NCI-H1048 (cell line): ENCODE measurements around the gene BICRA.
"Not testable (repeated sequence)": the region's sequence is repeated elsewhere in the genome, so short reads cannot be mapped to it uniquely, and the experiment has no call there.

Experiments
- DNase-seq: peaks from one replicate; lab custom pipeline; 2025; lab: John Stamatoyannopoulos, UW

Gene BICRA

DNA sequence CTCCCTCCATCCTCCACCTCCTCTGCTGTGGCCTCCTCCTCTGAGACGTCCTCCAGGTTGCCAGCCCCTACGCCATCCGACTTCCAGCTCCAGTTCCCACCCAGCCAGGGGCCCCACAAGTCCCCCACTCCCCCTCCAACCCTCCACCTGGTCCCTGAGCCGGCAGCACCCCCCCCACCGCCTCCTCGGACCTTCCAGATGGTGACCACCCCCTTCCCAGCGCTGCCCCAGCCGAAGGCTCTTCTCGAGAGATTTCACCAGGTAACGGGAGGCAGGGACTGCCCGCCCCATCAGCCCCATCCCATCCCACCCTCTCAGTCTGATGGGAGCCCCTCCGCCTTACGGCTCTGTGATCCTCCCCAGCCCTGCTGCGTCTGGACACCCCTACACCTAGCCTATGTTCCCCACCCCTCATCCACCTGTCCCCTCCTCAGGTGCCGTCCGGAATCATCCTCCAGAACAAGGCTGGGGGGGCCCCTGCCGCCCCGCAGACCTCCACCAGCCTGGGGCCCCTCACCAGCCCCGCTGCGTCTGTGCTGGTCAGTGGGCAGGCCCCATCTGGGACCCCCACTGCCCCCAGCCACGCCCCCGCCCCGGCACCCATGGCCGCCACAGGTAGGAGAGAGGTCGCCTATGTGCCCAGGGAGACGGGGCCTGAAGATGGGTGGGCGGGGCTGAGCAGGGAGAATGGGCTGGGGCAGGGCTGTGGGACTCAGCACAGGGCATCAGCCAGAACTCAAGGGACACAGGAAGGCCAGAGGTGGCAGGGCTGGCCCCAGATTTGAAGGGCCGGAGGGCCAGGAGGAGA is 85.7 kb downstream of the BICRA start:
- DNase-seq: no peak

DNA sequence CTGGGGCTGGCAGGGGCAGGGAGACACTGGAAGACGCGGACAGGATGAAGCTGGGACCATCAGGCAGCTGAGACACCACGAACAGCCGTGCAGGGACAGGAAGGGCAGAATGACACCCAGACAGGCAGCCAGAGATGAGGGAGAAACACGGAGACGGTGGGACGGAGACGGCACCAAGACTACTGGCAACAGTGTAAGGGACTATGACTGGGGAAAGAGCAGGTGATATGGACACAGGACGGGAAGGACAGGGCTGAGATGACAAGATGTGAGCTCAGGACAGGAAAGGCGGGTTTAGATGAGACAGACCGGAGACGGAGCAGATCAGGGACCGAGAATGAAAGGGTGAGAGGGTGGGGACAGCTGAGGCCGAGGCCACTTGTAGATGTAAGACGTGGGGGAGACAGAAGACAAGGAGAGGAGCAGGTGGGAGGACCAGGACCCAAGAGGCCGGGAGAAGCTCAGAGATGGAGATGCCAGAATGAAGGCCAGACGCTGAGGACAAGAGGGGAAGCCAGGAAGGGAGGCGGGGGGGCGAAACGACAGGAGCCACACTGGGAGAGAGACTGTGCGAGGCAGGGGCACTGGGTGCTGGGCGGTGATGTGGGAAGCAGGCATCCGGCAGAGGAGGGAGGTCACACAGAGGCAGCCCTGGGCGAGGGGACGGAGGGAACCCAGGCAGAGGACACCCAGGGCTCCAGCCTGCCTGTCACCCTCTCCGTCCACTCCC is 86.8 kb downstream of the BICRA start:
- DNase-seq: no peak

DNA sequence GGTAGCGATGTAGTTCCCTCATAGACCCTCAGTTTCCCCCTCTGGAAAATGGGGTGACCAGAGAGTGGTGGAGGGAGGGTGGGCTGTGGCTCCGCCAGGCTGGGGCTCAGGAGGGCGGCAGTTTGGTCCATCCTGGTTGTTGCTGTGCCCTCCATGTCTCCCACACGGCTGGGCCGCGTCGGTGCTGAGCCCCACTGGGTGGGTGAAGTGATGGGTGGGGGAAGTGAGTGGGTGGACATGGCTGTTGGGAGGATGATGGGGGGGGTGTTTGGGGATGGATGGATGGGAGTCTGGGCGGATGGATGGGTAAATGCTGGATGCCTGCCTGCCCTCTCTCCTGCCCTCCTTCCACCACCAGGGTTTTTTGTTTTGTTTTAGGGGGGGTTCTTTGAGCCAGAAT is 87.7 kb downstream of the BICRA start:
- no peak for DNase-seq

- DNase-seq: peak; percentile 26
These were observed 89.1 kb downstream of the BICRA start for GRCh38 chr19:47697863-47698609.

DNA sequence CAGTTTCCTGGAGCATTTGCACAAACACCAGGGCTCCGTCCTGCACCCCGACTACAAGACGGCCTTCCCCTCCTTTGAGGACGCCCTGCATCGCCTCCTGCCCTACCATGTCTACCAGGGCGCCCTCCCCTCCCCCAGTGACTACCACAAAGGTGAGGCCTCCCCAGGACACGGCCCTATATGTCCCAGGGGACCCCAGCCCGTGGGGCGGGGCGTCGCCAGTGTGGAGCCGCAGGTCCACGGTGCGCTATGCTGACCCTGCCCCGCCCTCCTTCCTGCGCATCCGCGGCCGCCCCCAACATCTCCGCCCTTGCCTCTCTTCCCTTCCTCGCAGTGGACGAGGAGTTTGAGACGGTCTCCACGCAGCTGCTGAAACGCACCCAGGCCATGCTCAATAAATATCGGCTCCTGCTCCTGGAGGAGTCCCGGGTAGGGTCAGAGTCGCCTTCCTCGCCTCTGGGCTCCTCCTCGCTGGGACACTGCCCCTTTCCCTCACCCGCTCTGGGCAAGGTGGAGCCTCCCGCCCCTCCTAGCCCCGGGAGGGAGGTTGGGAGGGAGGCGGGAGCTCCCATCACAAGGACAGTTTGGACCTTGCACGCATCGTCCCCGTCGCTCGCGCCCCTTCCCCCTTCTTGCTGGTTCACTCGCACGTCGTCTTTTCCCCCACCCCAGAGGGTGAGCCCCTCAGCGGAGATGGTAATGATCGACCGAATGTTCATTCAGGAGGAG is 89.9 kb downstream of the BICRA start:
- DNase-seq: no peak

- no peak for DNase-seq
These were observed 90.5 kb downstream of the BICRA start for GRCh38 chr19:47699360-47699917.

GRCh38 chr19:47700934-47701716 is 92.2 kb downstream of the BICRA start:
- no peak for DNase-seq

GRCh38 chr19:47701717-47702552 is 93.0 kb downstream of the BICRA start:
- no peak for DNase-seq

GRCh38 chr19:47702671-47703070 is 93.7 kb downstream of the BICRA start:
- DNase-seq: no peak

DNA sequence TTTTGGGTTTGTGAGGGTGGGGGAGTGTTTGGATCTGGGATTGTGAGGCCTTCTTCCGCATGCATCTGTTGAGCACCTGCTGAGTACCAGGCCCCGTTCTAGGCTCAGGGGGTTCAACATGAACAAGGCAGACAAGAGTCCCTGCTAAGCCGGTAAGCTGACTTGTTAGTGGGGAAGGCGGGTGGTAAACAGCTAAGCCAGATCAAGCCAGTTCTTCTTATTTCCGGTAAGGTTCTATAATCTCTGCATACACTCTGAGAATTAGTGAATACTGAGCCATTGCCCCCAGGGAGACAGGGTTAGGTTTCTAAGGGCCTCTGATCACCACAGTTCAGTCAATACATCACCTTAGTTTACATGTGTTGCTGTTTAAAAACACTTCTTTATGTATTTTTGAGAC is 94.4 kb downstream of the BICRA start:
- no peak for DNase-seq

DNA sequence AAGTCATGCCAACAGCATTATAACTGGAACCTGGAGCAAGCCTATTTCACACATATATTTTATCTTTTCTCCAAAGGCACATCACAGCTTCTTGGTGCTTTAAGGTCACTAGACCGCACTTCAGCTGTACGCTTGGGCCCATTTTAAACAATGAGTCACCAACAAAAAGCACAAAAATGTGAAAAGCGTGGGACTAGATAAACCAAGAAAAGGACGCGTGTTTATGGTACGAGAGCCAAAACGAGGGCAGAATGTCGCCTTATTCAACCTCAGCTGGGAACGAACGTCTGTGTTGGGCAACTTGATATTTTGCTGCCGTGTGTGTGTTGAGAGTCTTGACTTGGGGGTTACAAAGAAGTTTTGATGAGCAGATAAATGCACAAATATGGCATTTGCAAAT is 95.1 kb downstream of the BICRA start:
- DNase-seq: no peak

DNA sequence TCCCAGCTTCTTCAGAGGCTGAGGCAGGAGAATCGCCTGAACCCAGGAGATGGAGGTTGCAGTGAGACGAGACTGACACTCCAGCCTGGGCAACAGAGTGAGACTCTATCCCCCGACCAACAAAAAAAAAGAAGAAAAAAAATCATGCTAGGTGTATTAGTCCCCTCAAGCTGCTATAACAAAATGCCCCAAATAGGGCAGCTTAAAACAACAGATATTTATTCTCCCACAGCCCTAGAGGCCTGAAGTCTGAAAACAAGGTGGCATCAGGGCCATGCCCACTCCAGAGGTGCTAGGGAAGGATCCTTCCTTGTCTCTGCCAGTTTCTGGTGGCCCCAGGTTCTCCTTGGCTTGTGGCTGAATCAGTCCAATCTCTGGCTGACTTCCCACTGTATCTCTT is 95.7 kb downstream of the BICRA start:
- DNase-seq: no peak

- peak; percentile 53 for DNase-seq
These were observed 98.4 kb downstream of the BICRA start for GRCh38 chr19:47707135-47707925.

- DNase-seq: no peak
These were observed 102.8 kb downstream of the BICRA start for GRCh38 chr19:47711652-47712242.

- no peak for DNase-seq
These were observed 104.4 kb downstream of the BICRA start, which contains the start of gene EHD2 for GRCh38 chr19:47713046-47714021. EHD2 (plus strand) TSS chr19:47713422; CDS start chr19:47716613, 3,191 bp downstream.

DNA sequence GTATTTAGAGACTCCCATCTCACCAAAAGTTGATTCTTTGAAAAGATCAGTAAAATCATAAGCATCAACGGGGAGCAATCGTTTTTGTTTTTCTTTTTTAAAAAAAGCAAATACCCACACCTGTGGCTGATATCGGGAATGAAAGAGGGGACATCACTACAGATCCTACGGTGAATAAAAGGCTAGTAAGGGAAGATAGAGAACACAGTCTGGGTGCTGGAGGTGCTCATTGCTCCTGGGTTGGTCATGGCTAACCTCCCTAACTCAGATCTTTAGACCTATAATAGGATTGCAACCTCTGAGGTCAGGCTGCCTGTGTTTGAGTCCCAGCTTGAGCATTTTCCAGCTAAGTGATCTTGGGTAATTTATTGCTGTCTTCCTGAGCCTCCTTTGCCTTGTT is 105.4 kb downstream of the BICRA start:
- DNase-seq: no peak

GRCh38 chr19:47714855-47715254 is 105.9 kb downstream of the BICRA start:
- DNase-seq: not testable (repeated sequence)
